SK-N-SH (cell line): ENCODE measurements around the gene STK40. TPM values are rescaled to one million over a fixed set of nuclear protein-coding genes. Genes with fewer than 3 reads are reported as not detected.
A peak's percentile ranks its signal among the peaks of the same experiment; 100 is the strongest.

Experiments used
- CTCF ChIA-PET: fragments of 300-600, 350-600 bp; formaldehyde crosslinking; extraction: SDS; loops from one replicate; lab custom pipeline; 2021; lab: Yijun Ruan, JAX
- POLR2A ChIA-PET: fragments of 350-600 bp; sonication (Branson Sonifier 250); formaldehyde crosslinking; extraction: SDS; loops from one replicate; lab custom pipeline; 2020; ENCODE audit warnings: antibody characterized with exemption, inconsistent platforms; lab: Yijun Ruan, JAX
- DNase-seq: peaks from one replicate; pipeline ENCODE4 v3.0.0; 2012
- H2AFZ ChIP-seq: fragments of 200-600 bp; sonication (generic); 2 replicates; pipeline ENCODE4 v1.8.1; 2016; ENCODE audit warnings: antibody characterized with exemption, mild to moderate bottlenecking, low read depth
- H3F3A ChIP-seq: fragments of 200-600 bp; sonication (generic); replicated peaks from 2 replicates; pipeline ENCODE3; 2016; ENCODE audit warnings: antibody characterized with exemption, mild to moderate bottlenecking; ENCODE audit not compliant: insufficient read depth
- H3K27ac ChIP-seq, 2 experiments: fragments of 200-500 bp in 1 of 2; fragments of 200-600 bp in 1 of 2; sonication (Bioruptor generic) in 1 of 2; sonication (generic), shearing (Covaris generic) in 1 of 2; 2 replicates each; pipeline versions ENCODE4 v1.5.1 to v1.6.1; 2014 to 2016; ENCODE audit warnings: low read depth in 2 of 2, inconsistent platforms in 1 of 2, low read length in 1 of 2, mild to moderate bottlenecking in 1 of 2, mixed read lengths in 1 of 2
- H3K27me3 ChIP-seq: fragments of 200-600 bp; sonication (generic), shearing (Covaris generic); 2 replicates; pipeline ENCODE4 v1.6.1; 2016; ENCODE audit warnings: mixed run types; ENCODE audit not compliant: insufficient read depth
- H3K36me3 ChIP-seq, 2 experiments: fragments of 200-500 bp in 1 of 2; fragments of 200-600 bp in 1 of 2; sonication (Bioruptor generic) in 1 of 2; sonication (generic) in 1 of 2; replicated peaks in 1 of 2; 2 replicates each; pipeline versions ENCODE3 to v1.5.1; 2014 to 2016; ENCODE audit warnings: low read length in 1 of 2, mild to moderate bottlenecking in 1 of 2; ENCODE audit not compliant: insufficient read depth in 2 of 2, control insufficient read depth in 1 of 2
- H3K4me1 ChIP-seq, 2 experiments: fragments of 200-500 bp in 1 of 2; fragments of 200-600 bp in 1 of 2; sonication (Bioruptor generic) in 1 of 2; sonication (generic), shearing (Covaris generic) in 1 of 2; 2 replicates each; pipeline versions ENCODE4 v1.5.1 to v1.6.1; 2014 to 2016; ENCODE audit warnings: low read depth in 1 of 2, low read length in 1 of 2, mixed run types in 1 of 2; ENCODE audit not compliant: insufficient read depth in 2 of 2, control insufficient read depth in 1 of 2
- H3K4me2 ChIP-seq: fragments of 200-600 bp; sonication (generic), shearing (Covaris generic); 2 replicates; pipeline ENCODE4 v1.6.1; 2017; ENCODE audit warnings: mixed run types
- H3K4me3 ChIP-seq, 2 experiments: fragments of 200-500 bp in 1 of 2; fragments of 200-600 bp in 1 of 2; sonication (Bioruptor generic) in 1 of 2; sonication (generic), shearing (Covaris generic) in 1 of 2; 2 replicates each; pipeline versions ENCODE4 v1.5.1 to v1.8.1; 2014 to 2016; ENCODE audit warnings: low read depth in 2 of 2, inconsistent platforms in 1 of 2, low read length in 1 of 2, mild to moderate bottlenecking in 1 of 2, mixed read lengths in 1 of 2, moderate library complexity in 1 of 2
- H3K79me2 ChIP-seq: fragments of 200-600 bp; sonication (generic); 2 replicates; pipeline ENCODE4 v1.8.1; 2017; ENCODE audit warnings: mild to moderate bottlenecking; ENCODE audit not compliant: insufficient read depth
- H3K9ac ChIP-seq: fragments of 200-600 bp; sonication (generic); 2 replicates; pipeline ENCODE4 v1.6.1; 2017; ENCODE audit warnings: mixed run types
- H3K9me2 ChIP-seq: fragments of 200-600 bp; sonication (generic); 2 replicates; pipeline ENCODE4 v1.6.1; 2017; ENCODE audit warnings: mixed run types
- H3K9me3 ChIP-seq: fragments of 200-600 bp; sonication (generic); 2 replicates; pipeline ENCODE4 v1.6.1; 2017; ENCODE audit warnings: mixed run types, mild to moderate bottlenecking, moderate library complexity
- H4K20me1 ChIP-seq: fragments of 200-600 bp; sonication (generic); 2 replicates; pipeline ENCODE4 v1.6.1; 2017; ENCODE audit warnings: mild to moderate bottlenecking, mixed run types; ENCODE audit not compliant: insufficient read depth
- ELF1 ChIP-seq: IDR thresholded peaks from 2 replicates; pipeline ENCODE4 v1.4.0; 2012
- EP300 ChIP-seq, 2 experiments: IDR thresholded peaks; 2 replicates each; pipeline versions ENCODE4 v1.4.0 to v1.6.1; 2012; ENCODE audit warnings: borderline replicate concordance in 1 of 2, low read depth in 1 of 2, low read length in 1 of 2
- FOSL2 ChIP-seq: IDR thresholded peaks from 2 replicates; pipeline ENCODE4 v1.4.0; 2012; ENCODE audit warnings: low read depth, mild to moderate bottlenecking, moderate library complexity, borderline replicate concordance
- JUND ChIP-seq: IDR thresholded peaks from 2 replicates; pipeline ENCODE4 v1.4.0; 2012
- MEF2A ChIP-seq: IDR thresholded peaks from 2 replicates; pipeline ENCODE4 v1.4.0; 2012; ENCODE audit warnings: low read depth, borderline replicate concordance
- PBX3 ChIP-seq: IDR thresholded peaks from 2 replicates; pipeline ENCODE4; 2012
- REST ChIP-seq: IDR thresholded peaks from 2 replicates; pipeline ENCODE4 v1.6.1; 2012; ENCODE audit warnings: mild to moderate bottlenecking, low read depth, low read length, moderate library complexity
- RFX5 ChIP-seq: IDR thresholded peaks from 2 replicates; pipeline ENCODE4 v1.6.1; 2012; ENCODE audit warnings: mild to moderate bottlenecking, improper control_type of control experiment, low read length
- SIN3A ChIP-seq: IDR thresholded peaks from 2 replicates; pipeline ENCODE4 v1.6.1; 2012; ENCODE audit warnings: low read depth, mild to moderate bottlenecking, low read length, moderate library complexity, borderline replicate concordance
- TEAD4 ChIP-seq: IDR thresholded peaks from 2 replicates; pipeline ENCODE4 v1.4.0; 2012; ENCODE audit warnings: mild to moderate bottlenecking, borderline replicate concordance; ENCODE audit not compliant: insufficient read depth
- WGBS: methylation state at CpG from one replicate; pipeline ENCODE4 v1.1.6; 2017; ENCODE audit warnings: low lambda C conversion rate; 5-methylcytosine and 5-hydroxymethylcytosine counted together
- polyA plus RNA-seq, 3 experiments: library from polyadenylated mRNA; depleted of rRNA; stranded (reverse); fragments of >200 nt; gene quantifications; 2 replicates each; pipeline ENCODE4 v1.2.3, GENCODE V29; 2012

Gene STK40
- polyA plus RNA-seq, 1 of the 3 experiments (the other 2 are of a cell fraction), result 43.3 TPM

- TF ChIP-seq EP300 (IDR thresholded peaks at IDR 0.05; ENCODE audit: borderline replicate concordance in 1 of 2, low read depth in 1 of 2, low read length in 1 of 2) (no peak), FOSL2 (no peak), RFX5 (no peak)
- TF ChIP-seq, all 33 proteins: peak for 0
Measured at GRCh38 chr1:36377791-36378492, 7.8 kb downstream of the STK40 start (continued).

- 23% methylated on average over 2 of the region's 3 CpGs for WGBS
- H3K4me3 ChIP-seq, result no peak overlapping the region; a peak in 1 of 4 replicates
- no peaks in the 10 kb centered on the region for H4K20me1 ChIP-seq
- peaks cover 80% of the 10 kb centered on the region for H3K79me2 ChIP-seq
- CTCF ChIA-PET, result no interaction called here
- H3K4me1 ChIP-seq, result peaks cover 40 to 55% of the 10 kb centered on the region in 2 experiments
- TF ChIP-seq MEF2A, result no peak
- TF ChIP-seq FOSL2, result no peak
- TF ChIP-seq JUND, result no peak
- no peak for TF ChIP-seq TEAD4
- TF ChIP-seq REST, result no peak
- no peak for TF ChIP-seq ELF1
- TF ChIP-seq PBX3, result no peak
- no peak for TF ChIP-seq SIN3A
- no peak overlapping the region for H2AFZ ChIP-seq
- DNase-seq, result no peak
- H3K9me3 ChIP-seq, result no peaks in the 10 kb centered on the region
- H3K27me3 ChIP-seq, result no peaks in the 10 kb centered on the region
- H3K9ac ChIP-seq, result peak overlapping the region; percentile 74
- peak overlapping the region; percentile 78 for H3K4me2 ChIP-seq
- POLR2A ChIA-PET, result no interaction called here
- no peaks in the 10 kb centered on the region for H3K9me2 ChIP-seq
- peak overlapping the region; percentile 98 to 99 for H3K27ac ChIP-seq
- peaks cover 0 to 19% of the 10 kb centered on the region in 2 experiments for H3K36me3 ChIP-seq
- H3F3A ChIP-seq, result peaks cover 60% of the 10 kb centered on the region
Measured at GRCh38 chr1:36372617-36373016, 13.1 kb downstream of the STK40 start.
